GM18867 (cell line): Measurements from ENCODE around the gene MMAA.
"Not testable (repeated sequence)": the region's sequence is repeated elsewhere in the genome, so short reads cannot be mapped to it uniquely, and the experiment has no call there.

ENCODE experiments used
- ATAC-seq: cut with Tn5 transposase; IDR thresholded peaks from one replicate; pipeline ENCODE4 v1.9.1; 2021; ENCODE audit warnings: mild to moderate bottlenecking, moderate library complexity; ENCODE audit not compliant: unreplicated experiment

Gene MMAA

DNA sequence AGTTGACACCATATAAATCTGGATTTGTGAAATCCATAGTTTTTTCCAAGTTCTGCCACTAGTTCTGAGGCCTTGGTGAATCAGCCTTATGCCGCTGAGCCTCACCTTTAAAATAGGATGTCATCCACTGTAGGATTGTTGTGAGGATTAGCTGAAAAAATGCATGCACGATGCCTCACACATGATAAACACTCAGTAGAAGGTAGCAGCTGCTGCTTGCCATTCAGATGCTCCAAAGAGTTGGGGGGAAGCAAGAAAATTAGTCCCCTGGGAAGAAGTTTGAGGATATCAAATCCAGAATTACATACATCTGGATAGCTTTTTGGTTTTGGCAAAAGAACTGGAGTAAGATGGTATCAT lies 7.4 kb downstream of the MMAA start:
- no peak for ATAC-seq

DNA sequence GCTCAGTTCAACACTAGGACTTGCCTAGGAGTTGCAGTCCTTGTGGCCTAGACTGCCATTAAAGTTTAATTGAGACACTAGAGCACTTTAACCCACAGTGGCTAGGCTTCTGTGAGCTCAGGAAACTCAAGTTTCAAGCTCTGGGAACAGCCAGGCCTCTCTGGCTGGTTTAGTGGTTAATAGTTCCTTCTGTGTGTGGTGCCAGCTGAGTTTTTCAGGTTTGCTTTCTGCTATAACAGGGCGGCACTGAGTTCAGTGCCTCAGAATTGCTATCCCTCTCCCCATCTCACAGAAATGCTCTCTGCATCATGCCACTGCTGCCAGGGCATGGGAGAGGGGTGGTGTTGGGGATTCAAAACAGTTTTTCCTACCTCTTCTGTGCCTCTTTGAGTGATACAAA lies 15.9 kb downstream of the MMAA start:
- ATAC-seq = no peak

DNA sequence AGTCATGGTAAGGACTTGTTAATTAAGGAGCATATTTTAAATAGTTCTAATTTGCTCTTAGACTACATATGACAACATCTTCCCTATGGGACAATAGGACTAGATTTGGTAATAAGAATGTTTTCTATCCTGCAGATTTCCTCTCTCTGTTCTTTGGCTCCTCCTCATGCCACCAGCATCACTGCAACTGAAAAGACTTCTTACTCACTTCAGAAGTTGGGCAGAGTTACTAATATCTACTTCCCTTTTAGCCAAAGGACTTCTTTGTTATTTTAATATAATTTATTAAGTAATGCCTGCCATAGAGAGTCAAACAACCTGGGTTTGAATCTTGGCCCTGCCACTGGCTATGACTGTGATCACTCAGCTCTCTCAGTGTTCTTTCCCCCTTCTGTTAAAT lies 16.4 kb downstream of the MMAA start:
- no peak for ATAC-seq

DNA sequence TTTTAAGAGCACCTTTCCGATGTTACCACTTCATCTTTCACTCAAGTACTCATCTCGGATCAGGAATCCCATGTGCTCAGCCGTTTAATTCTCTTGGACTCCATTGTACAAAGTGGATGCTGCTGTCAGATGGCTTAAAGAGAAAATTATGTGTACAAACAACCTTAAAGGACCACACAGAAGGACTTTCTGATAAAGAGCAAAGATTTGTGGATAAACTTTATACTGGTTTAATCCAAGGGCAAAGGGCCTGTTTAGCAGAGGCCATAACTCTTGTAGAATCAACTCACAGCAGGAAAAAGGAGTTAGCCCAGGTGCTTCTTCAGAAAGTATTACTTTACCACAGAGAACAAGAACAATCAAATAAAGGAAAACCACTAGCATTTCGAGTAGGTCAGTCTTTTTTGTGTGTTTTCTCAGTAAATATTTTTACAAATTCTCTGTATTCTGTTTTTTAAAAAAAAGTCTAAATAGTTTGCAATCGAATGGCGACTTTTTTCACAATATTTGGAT lies 20.1 kb downstream of the MMAA start:
- no peak for ATAC-seq

- ATAC-seq = not testable (repeated sequence)
Observed at GRCh38 chr4:145640236-145640635, 21.1 kb downstream of the MMAA start.

GRCh38 chr4:145643295-145643694 lies 24.1 kb downstream of the MMAA start:
- ATAC-seq = no peak

DNA sequence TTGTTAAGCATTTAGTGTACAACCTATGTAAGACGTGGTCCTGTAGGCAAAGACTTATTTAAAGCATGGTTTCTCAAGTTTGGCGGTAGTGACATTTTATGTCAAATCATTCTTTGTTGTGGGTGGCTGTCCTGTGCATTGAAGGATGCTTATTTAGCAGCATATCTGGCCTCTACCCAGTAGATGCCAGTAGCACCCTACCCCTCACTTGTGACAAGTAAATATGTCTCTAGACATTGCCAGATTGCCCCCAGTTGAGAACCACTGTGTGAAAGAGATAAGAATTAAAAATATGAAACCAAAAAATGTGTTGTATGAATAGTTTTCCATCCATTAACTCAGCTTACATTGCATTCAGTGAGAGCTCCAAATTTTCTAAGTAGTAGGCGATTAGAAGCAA lies 25.5 kb downstream of the MMAA start:
- ATAC-seq = no peak

GRCh38 chr4:145656156-145656555 lies 37.0 kb downstream of the MMAA start:
- no peak for ATAC-seq

DNA sequence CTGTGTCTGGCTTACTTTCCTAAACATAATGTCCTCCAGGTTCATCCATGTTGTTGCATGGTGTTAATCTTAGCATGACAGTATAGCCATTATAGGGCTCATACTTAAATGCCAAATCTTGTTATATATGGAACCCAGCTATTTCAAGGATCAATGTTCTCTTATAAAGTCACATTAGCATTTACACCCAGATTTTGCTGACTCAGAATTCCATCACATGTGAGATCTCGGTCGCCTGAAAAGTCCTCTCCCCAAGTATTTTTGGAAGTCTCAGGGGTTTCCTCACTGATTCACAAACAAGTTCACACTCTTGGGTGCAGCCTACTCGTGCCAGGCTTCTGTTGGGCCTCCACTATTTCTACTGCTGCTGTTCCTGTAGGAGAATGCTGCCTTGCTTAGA lies 40.9 kb downstream of the MMAA start:
- no peak for ATAC-seq

GRCh38 chr4:145663194-145663593 lies 44.0 kb downstream of the MMAA start:
- ATAC-seq = no peak

GRCh38 chr4:145665773-145666172 lies 46.6 kb downstream of the MMAA start:
- no peak for ATAC-seq

- no peak for ATAC-seq
Observed at GRCh38 chr4:145670422-145670821, 51.2 kb downstream of the MMAA start.

DNA sequence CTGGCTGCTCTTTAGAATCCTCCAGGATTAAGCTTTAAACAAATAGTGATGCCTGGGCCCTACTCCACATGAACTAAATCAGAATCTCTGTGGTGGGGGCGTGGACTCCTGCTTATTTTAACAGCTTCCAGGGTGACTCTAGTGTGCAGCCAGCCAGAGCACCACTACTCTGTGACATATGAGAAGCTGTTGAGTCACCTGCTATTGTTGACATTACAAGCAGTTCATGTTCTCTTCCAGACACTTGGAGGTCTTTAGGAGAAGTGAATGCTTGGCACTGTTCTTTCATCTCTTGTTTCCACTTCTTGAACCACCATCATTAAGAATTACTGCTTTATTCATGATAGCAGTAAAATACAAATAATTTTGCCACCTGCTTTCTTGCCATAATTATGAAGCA lies 60.3 kb downstream of the MMAA start:
- ATAC-seq = no peak

GRCh38 chr4:145679991-145680455 lies 60.8 kb downstream of the MMAA start, which contains the start of gene C4orf51:
Gene C4orf51, plus strand, starts transcription at chr4:145680146. Its CDS starts 58 bp downstream, at chr4:145680204.
- ATAC-seq = no peak

DNA sequence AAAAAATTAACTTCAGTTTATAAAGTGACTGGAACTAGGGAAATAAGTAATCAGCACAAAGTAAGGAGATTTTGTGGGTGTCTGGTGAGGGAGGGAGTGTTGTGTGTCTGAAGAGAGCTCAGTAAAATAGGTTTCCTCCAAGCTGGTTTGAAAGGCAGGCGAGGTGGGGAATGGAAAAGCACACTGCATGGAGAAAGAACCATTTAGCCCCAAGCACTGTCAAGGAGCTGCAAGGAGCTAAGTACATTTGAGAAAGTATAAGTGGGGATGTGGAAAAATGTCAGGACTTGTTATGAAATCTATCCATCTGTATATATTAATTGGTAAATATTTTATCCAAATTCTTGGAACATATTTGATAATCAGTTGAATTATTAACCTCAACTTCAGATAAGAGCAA lies 61.7 kb downstream of the MMAA start:
- no peak for ATAC-seq

DNA sequence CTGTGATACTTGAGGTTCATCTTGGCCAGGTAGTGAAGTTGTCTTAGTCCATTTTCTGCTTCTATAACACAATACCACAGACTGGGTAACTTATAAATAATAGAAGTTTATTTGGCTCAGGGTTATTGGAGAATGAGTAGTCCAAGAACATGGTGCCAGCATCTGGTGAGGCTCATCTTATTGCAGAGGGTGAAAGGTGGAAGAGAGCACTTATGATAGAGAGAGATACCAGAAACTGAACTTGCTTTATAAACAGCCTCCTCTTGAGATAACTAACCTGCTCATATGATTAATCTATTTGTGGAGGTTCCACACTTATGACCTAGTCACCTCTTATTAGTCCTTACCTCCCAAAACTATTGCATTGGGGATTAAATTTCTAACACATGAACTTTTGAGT lies 62.3 kb downstream of the MMAA start:
- ATAC-seq = no peak

- no peak for ATAC-seq
Observed at GRCh38 chr4:145681956-145682355, 62.8 kb downstream of the MMAA start.

- no peak for ATAC-seq
Observed at GRCh38 chr4:145686991-145687390, 67.8 kb downstream of the MMAA start.

DNA sequence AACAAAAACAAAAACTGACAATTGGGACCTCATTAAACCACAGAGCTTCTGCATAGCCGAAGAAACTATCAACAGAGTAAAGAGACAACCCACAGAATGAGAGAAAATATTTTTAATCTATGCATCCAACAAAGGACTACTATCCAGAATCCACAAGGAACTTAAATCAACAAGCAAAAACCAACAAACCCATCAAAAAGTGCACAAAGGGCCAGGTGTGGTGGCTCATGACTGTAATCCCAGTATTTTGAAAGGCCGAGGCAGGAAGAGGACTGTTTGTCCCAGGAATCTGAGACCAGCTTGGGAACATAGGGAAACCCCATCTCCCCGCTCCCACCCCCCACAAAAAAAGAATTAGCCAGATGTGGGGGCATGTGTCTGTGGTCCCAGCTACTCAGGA lies 71.4 kb downstream of the MMAA start:
- no peak for ATAC-seq

GRCh38 chr4:145691416-145691815 lies 72.2 kb downstream of the MMAA start:
- not testable (repeated sequence) for ATAC-seq

DNA sequence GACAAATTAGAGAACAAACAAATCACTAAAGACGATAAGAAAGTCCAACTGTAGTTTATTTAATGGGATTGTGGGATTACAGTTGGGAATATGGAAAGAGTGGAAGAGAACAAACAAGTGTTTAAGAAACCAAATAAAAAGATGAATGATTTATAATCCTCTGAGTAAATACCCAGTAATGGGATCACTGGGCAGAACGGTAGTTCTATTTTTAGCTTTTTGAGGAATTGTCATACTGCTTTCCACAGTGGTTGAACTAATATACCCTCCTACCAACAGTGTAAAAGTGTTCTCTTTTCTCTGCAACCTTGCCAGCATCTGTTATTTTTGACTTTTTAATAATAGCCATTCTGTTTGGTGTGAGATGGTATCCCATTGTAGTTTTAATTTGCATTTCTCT lies 75.7 kb downstream of the MMAA start:
- no peak for ATAC-seq

- ATAC-seq = no peak
Observed at GRCh38 chr4:145697332-145697731, 78.1 kb downstream of the MMAA start.

GRCh38 chr4:145698507-145698906 lies 79.3 kb downstream of the MMAA start:
- ATAC-seq = no peak
